Stimulated activated CD8-positive, alpha-beta memory T cell treated with anti-CD3 and anti-CD28 coated beads, Interleukin-12 subunit alpha, Interleukin-12 subunit beta, amount 100 ng/mL, for 4 hours (primary cell): Measurements from ENCODE around the gene CDH11.

Source experiments
- DNase-seq: peaks from one replicate; pipeline ENCODE4 v3.0.0-alpha.2; 2020; ENCODE audit warnings: low read depth

CDH11 gene

GRCh38 chr16:64977206-64977920, 144.5 kb downstream of the CDH11 start:
- DNase-seq: no peak

GRCh38 chr16:64975821-64976220, 146.0 kb downstream of the CDH11 start:
- DNase-seq: no peak

DNA sequence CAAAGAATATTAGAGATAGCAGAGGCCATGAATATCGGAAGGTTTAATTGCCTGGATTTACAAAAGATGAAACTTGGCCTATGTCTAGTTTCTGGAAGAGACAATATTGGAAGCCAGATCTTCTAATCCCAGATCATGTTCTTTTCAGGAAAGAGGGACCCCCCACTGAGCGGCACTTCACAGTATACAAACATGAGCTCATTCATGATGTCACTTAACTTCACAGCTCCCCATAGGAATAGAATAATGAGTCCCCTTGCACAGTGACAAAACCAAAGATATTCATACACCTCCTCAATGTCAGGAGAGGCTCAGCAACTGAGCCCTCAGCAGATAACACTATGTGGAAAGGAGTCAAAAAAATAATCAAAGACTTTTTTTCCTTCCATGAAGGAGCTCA, 147.5 kb downstream of the CDH11 start:
- no peak for DNase-seq

DNA sequence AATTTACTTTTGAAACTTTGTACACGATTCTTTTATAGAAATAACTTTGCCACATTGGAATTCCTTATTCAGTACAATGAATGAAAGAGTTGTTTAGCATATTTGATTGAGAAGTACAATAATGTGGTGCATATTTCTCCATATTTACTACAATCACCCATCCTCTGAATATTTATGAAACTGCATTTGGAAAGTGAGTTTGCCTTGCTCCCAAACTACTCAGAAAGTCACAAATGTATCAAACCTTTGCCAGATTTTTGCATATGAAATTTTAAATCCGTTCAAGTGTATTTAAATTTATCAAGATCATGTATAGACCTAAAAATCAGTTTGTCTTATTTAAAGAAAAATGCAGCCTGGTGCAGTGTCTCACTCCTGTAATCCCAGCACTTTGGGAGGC, 148.7 kb downstream of the CDH11 start:
- DNase-seq: no peak

DNA sequence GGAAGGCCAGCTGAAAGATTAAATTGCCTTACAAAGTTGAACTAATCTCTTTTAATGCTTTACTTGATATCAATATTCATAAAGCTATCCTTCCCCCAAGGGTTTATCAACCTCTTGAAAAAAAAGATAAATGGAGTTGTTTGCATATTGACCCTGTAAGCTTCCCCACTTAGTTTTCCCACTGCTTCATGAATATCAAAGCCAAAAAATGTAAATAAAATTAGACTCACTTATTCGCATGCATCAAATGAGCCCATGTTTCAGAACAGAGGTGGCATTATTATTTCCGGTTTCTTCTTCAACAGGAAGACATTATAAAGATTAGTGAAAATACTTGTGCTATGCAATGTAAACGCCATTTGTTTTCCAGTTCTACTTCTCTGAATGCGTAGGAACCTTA, 150.7 kb downstream of the CDH11 start:
- DNase-seq: no peak

DNA sequence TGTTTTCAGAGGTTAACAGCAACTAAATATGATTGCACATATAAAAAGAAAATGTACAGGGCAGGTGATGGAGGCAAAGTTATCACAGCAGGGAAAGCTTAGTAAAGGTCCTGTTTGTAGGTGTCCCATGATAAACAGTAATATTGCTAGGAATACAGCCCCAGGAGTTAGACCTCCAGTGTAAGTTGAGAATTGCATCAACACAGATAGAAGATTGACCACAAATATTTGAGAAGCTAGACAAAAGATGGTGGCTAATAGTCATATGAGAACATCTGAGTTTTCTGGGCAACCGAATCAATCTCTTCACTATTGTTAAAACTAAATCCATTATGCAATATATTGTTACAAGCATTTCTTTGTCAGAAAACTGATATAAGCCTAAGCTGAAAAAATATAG, 152.6 kb downstream of the CDH11 start:
- no peak for DNase-seq

GRCh38 chr16:64968539-64968938, 153.3 kb downstream of the CDH11 start:
- DNase-seq: no peak

DNA sequence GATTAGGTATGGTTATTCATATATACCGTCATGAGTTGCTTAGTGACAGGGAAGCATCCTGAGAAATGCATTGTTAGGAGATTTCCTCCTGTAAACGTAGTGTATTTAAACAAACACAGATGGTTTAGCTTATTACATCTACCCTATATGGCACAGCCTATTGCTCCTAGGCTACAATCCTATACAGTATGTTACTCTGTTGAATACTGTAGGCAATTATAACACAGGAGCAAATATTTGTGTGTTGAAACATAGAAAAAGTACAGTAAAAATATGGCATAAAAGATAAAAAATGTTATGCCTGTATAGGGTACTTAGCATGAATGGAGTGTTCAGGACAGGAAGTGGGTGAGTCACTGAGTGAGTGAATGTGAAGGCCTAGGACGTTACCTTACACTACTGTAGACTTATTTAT, 157.7 kb downstream of the CDH11 start:
- no peak for DNase-seq

GRCh38 chr16:64962786-64963185, 159.1 kb downstream of the CDH11 start:
- DNase-seq: no peak

DNA sequence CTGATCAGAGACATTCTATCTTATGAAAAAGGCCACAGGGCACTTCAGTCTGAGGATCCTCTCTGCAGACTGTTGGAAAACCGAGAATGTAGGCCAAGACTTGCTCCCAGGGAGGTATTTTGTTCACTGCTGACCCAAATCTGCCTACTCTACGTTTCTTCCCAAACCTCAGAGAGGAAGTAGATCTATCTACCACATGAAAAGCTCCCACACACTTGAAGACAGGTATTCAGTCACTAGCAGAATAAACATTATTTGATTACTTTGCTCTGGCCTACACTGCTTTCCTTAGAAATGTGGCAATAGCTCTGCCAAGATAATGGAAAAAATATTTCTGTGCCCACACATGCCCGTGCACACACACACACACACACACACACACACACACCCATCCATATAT, 164.6 kb downstream of the CDH11 start:
- DNase-seq: no peak

DNA sequence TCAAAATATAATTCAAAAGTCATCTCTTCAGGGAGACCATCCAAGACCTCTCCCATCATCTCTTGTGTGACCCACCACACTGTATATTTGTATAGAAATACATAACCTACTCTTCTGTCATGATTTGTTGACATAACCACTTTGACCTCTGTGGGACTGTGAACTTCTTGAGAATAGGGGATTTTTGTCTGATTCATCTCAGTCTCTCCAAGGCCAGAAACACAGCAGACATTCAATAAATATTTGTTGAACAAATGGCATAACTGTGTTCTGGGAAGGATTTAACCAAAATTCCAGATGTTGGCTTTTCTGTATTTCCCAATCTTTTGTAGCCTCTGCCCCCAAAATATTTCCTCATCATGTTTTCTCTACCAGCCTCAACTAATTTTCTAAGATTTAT, 169.7 kb downstream of the CDH11 start:
- no peak for DNase-seq

- DNase-seq: no peak
These were observed 170.7 kb downstream of the CDH11 start for GRCh38 chr16:64951193-64951592.

DNA sequence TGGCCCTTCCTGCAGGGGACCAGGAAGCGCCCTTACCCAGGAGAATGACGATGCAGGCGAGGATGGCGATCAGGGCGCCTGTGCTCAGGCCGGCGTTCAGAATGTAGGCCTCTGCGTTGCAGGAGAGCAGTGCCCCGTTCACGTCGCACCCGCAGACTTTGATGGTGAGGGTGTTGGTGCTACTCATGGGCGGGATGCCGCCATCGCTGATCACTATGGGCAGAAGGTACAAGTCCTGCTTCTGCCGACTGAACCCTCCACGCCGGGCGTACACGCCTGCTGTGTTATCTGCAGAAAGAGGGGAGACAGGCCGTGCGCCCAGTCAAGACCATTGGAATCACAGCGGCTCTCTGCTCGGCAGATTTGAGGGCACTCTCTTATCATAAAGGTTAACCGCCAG, 171.1 kb downstream of the CDH11 start:
- DNase-seq: no peak

GRCh38 chr16:64950262-64950661, 171.6 kb downstream of the CDH11 start:
- DNase-seq: no peak

- no peak for DNase-seq
These were observed 173.8 kb downstream of the CDH11 start for GRCh38 chr16:64948056-64948455.

DNA sequence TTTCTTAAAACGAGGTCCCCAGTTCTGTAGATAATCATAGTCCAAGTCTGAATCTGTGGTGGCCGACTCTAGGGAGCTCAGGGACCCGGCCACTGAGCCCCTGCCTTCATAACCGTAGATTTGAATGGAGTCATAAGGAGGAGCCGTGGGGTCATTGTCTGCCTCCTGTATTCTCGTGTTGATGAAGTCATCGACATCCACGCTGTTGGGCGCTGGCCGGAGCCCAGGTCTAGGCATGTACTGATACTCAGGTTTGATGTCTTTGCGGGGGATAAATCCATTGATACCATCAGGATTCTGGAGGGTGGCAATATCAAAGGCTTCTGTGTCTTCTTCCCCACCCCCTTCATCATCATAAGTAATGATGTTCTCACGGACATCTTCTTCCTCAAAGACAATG, 174.2 kb downstream of the CDH11 start:
- DNase-seq: no peak

DNA sequence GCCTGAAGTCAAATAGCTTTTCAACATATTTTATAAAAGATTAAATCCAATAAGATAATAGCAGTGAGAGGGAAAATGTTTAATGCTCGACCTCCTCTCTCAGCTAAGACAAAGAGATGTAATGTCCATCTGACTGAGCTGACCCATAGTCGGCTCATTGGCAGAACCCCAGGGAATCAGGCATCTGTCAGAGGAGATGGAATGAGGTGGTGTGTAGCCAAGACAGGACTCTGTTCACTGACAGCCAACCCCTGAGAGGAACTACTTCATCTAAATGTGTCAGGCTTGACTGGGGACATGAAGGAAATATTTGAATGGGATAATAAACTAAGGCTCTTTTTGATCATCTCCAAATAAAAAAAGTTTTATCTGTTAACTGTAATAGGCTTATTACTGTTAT, 188.0 kb downstream of the CDH11 start:
- no peak for DNase-seq

GRCh38 chr16:64926476-64926875, 195.4 kb downstream of the CDH11 start:
- no peak for DNase-seq

DNA sequence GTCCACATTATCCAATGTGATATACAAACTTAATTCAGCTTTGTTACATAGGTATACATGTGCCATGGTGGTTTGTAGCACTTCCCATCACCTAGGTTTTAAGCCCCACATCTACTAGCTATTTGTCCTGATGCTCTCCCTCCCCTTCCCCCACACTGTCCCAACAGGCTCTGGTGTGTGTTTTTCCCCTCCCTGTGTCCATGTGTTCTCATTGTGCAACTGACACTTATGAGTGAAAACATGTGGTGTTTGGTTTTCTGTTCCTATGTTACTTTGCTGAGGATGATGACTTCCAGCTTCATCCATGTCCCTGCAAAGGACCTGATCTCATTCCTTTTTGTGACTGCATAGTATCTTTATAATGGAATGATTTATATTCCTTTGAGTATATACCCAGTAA, 196.7 kb downstream of the CDH11 start:
- no peak for DNase-seq

DNA sequence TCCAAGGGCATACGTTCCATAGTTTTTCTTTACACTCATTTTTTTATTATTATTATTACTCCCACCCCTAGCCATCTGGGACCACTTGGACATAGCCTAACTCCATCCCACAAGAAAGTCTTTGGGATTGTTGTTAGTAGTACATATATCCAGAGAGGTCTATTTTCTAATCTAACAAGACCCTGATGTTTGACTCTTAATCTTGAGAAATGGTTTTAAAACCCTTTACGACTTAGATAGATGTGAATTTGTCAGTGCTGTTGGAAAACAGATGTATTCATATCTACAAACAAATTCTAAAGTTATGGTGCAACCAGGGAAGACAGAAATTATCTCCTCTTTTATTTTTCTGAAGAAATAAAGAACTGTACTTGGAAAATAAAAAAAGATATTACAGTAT, 197.8 kb downstream of the CDH11 start:
- no peak for DNase-seq

DNA sequence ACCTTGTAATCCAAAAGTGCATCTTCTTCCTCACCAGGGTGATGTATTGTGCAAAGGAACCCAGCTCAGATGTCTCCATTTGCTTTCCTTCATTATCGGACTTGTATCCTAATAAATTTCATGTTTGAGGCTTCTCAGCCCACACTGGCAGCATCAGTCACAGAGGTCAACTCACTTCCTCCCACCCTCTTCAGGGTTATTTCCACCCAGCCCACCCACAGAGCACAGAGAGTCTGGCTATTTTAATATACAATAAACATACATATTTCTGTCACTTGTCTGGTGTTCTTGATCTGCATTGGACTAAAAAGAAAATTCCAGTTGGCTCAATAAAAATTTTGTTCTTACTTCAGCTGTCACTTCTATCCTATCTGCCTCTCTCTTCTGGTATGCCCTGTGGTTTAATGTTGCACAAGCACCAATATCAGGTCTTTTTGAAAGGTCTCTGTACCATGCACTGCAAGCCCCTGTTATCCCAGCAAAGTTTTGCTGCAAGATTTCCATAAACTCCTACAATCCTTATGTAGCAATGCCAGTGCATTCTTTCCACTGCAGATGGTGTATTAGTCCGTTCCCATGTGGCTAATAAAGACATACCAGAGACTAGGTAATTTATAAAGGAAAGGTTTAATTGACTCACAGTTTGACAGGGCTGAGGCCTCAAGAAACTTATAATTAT, 201.8 kb downstream of the CDH11 start:
- no peak for DNase-seq

- DNase-seq: no peak
These were observed 202.7 kb downstream of the CDH11 start for GRCh38 chr16:64919141-64919540.

DNA sequence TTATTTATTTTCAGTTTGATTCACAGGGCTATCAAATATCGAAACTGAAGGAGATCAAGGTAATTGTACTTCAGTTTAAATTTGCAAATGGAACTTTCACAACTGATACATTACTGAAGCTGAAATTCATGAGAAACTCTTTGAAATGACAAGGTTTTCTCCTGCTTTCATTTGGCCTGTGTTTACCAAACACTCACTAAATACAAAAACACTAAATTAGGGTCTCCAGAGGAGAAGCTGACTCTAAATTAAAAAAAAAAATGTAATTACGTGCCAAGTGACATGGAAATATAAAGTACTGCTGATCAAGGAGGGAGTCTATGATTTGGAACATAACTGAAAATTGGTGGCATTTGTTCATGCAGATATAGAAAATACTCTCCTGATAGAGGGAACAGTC, 205.8 kb downstream of the CDH11 start:
- DNase-seq: no peak

- no peak for DNase-seq
These were observed 211.5 kb downstream of the CDH11 start for GRCh38 chr16:64910356-64910755.
